Vagina (tissue), 2 donors: ENCODE results near the gene OR7C1.

Experiments used
- CTCF ChIP-seq, 3 experiments: fragments of 450-650 bp in 2 of 3; fragments of 200-600 bp in 1 of 3; sonication (generic) in 1 of 3; IDR thresholded peaks; one replicate each; pipeline ENCODE4 v1.5.1; 2017 to 2019; ENCODE audit warnings: antibody characterized with exemption in 3 of 3, mild to moderate bottlenecking in 2 of 3, moderate library complexity in 2 of 3
- POLR2A ChIP-seq, 2 donors: fragments of 450-650 bp; IDR thresholded peaks; one replicate each; pipeline ENCODE4 v1.6.1; 2017; ENCODE audit warnings: antibody characterized with exemption in 2 of 2, mild to moderate bottlenecking in 2 of 2, moderate library complexity in 2 of 2
- POLR2AphosphoS5 ChIP-seq, 2 donors: sonication (generic); formaldehyde crosslinking; IDR thresholded peaks; one replicate each; pipeline ENCODE4 v1.9.0; 2017; ENCODE audit warnings: antibody characterized with exemption in 2 of 2, mild to moderate bottlenecking in 2 of 2, low read depth in 1 of 2; ENCODE audit not compliant: insufficient read depth in 1 of 2

GRCh38 chr19:14779151-14779550 is 55.8 kb downstream of the OR7C1 start:
- TF ChIP-seq CTCF (IDR thresholded peaks at IDR 0.05): no peak
- no peak for TF ChIP-seq POLR2A (IDR thresholded peaks at IDR 0.05)
- TF ChIP-seq POLR2AphosphoS5 (IDR thresholded peaks at IDR 0.05; ENCODE audit: insufficient read depth in 1 of 2, low read depth in 1 of 2): no peak
